Transverse colon (tissue), 4 donors: Measurements from ENCODE around the gene TWIST2.

Source experiments
- EP300 ChIP-seq: sonication (generic); formaldehyde crosslinking; IDR thresholded peaks from one replicate; pipeline ENCODE4 v1.6.1; 2017; ENCODE audit warnings: antibody characterized with exemption, low read depth
- POLR2A ChIP-seq: fragments of 450-650 bp; IDR thresholded peaks from one replicate; pipeline ENCODE4 v1.6.1; 2016; ENCODE audit warnings: antibody characterized with exemption, mild to moderate bottlenecking, moderate library complexity
- POLR2AphosphoS5 ChIP-seq, 3 donors: sonication (generic); formaldehyde crosslinking; IDR thresholded peaks; one replicate each; pipeline ENCODE4 v1.6.1; 2016; ENCODE audit warnings: antibody characterized with exemption in 3 of 3
- TF ChIP-seq, protein P1 (sequence below), 5 experiments: fragments of 200-600 bp in 3 of 5; fragments of 450-650 bp in 2 of 5; sonication (generic) in 3 of 5; IDR thresholded peaks; 1 replicate in 2 of 5; 2 replicates in 3 of 5; pipeline ENCODE4 v1.5.1; 2016 to 2017; ENCODE audit warnings: antibody characterized with exemption in 5 of 5, inconsistent platforms in 3 of 5, mild to moderate bottlenecking in 2 of 5, moderate library complexity in 1 of 5

DNA sequence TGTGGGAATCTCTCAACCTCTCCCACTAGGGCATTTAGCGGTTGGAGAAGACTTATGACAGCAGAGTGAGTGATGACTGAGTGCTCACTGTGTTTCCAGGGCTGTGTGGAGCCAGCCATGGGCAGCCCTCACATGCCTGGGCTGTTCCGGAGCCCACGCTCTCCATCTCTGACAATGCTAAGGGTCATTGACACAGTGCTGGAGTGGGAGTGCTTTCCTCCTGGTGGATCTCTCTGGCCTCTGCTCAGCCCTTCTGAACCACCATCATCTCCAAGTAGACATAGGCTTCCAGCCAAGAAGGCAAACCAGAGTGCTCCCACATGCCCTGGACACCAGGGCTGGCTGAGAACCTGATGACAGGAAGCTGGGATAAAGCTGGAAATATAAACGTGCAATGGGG, 33.1 kb upstream of the TWIST2 start:
- TF ChIP-seq, protein P1, sequence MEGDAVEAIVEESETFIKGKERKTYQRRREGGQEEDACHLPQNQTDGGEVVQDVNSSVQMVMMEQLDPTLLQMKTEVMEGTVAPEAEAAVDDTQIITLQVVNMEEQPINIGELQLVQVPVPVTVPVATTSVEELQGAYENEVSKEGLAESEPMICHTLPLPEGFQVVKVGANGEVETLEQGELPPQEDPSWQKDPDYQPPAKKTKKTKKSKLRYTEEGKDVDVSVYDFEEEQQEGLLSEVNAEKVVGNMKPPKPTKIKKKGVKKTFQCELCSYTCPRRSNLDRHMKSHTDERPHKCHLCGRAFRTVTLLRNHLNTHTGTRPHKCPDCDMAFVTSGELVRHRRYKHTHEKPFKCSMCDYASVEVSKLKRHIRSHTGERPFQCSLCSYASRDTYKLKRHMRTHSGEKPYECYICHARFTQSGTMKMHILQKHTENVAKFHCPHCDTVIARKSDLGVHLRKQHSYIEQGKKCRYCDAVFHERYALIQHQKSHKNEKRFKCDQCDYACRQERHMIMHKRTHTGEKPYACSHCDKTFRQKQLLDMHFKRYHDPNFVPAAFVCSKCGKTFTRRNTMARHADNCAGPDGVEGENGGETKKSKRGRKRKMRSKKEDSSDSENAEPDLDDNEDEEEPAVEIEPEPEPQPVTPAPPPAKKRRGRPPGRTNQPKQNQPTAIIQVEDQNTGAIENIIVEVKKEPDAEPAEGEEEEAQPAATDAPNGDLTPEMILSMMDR (IDR thresholded peaks at IDR 0.05), result no peak
- no peak for TF ChIP-seq POLR2A
- no peak for TF ChIP-seq POLR2AphosphoS5 (IDR thresholded peaks at IDR 0.05)
- no peak for TF ChIP-seq EP300
